ENCODE results near the gene GAB2. TPM values are rescaled to one million over a fixed set of nuclear protein-coding genes. Genes with fewer than 3 reads are reported as not detected.

GAB2 gene
- total RNA-seq, 4 donors from 2014 or later = 23.3 to 65.6 (median 58.8) TPM

DNA sequence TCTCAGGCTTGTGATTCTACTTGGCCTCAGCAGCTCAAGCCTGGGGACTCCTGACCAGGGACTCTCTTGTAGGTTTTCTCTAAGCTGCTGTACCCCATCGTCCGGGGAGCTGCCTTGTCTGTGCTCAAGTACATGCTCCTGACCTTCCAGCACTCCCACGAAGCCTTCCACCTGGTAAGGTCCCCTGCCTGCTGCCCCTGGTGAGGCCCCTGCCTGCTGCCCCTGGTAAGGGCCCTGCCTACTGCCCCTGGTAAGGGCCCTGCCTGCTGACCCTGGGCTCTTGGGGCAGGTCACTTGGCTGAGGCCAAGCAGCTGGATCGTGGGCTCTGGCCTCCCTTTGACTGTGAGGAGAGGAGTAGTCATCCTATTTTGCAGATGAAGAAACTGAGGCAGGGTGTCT is 217.6 kb downstream of the GAB2 start:
- TF ChIP-seq, protein P1, sequence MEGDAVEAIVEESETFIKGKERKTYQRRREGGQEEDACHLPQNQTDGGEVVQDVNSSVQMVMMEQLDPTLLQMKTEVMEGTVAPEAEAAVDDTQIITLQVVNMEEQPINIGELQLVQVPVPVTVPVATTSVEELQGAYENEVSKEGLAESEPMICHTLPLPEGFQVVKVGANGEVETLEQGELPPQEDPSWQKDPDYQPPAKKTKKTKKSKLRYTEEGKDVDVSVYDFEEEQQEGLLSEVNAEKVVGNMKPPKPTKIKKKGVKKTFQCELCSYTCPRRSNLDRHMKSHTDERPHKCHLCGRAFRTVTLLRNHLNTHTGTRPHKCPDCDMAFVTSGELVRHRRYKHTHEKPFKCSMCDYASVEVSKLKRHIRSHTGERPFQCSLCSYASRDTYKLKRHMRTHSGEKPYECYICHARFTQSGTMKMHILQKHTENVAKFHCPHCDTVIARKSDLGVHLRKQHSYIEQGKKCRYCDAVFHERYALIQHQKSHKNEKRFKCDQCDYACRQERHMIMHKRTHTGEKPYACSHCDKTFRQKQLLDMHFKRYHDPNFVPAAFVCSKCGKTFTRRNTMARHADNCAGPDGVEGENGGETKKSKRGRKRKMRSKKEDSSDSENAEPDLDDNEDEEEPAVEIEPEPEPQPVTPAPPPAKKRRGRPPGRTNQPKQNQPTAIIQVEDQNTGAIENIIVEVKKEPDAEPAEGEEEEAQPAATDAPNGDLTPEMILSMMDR (IDR thresholded peaks at IDR 0.05; ENCODE audit: low read depth) = no peak

DNA sequence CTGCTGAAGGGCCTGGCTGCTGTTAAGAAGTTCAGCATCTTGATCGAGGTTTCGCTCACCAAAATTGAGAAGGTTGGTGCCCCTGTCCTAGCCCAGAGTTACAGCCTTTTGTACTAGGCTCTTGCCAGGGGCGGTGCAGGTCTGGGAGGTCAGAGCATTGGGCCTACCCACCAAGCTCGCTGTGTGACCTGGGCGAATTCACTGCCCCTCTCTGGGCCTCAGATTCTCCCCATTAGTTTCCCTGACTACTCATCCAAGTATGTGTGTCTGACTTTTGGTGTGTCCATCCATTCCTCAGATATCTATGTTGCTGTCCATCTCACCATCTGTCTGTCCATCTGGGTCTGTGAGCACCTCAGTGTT is 218.0 kb downstream of the GAB2 start:
- TF ChIP-seq, protein P1 (IDR thresholded peaks at IDR 0.05; ENCODE audit: low read depth) = no peak

DNA sequence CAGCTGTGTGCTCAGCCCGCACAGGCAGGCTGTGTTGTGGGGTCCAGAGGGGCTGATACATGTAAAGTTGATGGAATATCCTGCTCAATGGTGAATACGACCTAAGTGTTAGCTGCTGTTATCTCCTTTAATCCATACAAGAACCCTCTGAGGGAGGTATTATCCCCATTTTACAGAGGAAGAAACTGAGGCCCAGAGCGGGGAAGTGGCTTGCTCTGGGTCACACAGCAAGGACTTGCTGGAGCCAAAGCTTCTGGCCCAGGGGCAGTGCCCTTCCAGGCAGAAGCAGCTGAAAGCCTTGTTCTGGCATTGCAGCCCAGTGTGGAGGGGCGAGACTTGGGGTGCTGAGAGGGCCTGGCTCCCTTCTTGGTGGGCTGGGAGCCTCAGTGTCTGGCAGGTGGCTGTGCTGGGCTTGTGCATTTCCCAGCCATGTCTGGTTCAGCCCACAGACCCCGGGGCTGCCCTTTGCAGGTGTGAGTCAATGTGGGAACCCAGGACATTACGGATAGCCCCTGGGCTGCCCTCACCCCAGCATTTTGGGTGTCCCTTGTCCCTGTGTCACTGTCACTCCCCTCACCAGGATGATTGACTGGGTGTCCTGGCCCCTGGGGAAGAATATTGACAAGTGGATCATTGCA is 218.5 kb downstream of the GAB2 start:
- TF ChIP-seq, protein P1 (IDR thresholded peaks at IDR 0.05; ENCODE audit: low read depth) = no peak

DNA sequence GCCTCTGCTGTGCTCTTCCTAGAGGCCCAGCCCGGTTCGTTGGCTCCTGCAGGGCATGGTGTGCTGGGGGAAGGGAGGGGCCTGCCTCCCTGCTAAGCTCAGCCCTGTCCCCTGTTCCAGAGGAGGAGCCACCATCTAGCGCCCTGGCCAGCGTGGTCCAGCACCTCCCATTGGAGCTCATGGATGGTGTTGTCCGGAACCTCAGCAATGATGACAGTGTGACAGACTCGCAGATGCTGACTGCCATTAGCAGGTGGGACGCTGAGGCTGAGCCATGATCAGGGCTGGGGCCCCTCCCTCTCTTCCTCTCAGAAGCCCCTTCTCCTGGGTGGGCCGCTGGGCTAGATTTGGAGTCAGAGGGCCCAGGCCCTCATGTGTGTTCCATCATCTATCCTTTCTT is 219.8 kb downstream of the GAB2 start:
- TF ChIP-seq, protein P1 (IDR thresholded peaks at IDR 0.05; ENCODE audit: low read depth) = no peak

DNA sequence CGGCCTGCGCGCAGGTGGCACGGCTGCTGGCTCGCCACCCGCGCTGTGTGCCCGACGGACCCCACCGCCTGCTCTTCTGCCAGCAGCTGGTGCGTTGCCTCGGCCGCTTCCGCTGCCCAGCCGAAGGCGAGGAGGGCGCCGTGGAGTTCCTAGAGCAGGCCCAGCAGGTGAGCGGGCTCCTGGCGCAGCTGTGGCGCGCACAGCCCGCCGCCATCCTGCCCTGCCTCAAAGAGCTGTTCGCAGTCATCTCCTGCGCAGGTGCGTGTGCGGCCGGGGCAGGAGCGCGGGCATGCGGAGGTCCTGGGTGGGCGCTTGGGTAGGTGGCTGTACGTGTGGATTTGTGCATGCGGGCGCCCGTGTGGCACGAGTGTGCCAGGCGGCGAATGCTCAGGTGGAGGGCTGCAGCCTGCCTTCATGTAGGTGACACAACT is 220.9 kb downstream of the GAB2 start:
- TF ChIP-seq, protein P1 (IDR thresholded peaks at IDR 0.05; ENCODE audit: low read depth) = no peak

DNA sequence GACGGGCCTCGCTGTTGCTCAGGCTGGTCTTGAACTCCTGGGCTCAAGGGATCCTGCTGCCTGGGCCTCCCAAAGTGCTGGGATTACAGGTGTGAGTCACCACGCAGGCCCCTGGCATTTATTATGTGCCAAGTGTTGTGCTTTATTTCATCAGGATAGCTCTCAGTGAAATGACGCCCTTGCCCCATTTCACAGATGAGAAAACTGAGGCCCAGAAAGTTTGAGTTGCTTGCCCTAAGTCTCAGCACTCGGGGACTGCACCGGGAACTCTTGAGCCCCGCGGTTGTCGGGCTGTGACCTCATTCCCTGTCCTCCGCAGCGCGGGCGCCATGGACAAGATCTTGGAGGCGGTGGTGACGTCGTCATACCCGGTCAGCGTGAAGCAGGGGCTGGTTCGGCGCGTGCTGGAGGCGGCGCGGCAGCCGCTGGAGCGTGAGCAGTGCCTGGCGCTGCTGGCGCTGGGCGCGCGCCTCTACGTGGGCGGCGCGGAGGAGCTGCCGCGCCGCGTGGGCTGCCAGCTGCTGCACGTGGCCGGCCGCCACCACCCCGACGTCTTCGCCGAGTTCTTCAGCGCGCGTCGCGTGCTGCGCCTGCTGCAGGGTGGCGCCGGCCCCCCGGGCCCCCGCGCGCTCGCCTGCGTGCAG is 221.6 kb downstream of the GAB2 start:
- TF ChIP-seq, protein P1 (IDR thresholded peaks at IDR 0.05; ENCODE audit: low read depth) = no peak

DNA sequence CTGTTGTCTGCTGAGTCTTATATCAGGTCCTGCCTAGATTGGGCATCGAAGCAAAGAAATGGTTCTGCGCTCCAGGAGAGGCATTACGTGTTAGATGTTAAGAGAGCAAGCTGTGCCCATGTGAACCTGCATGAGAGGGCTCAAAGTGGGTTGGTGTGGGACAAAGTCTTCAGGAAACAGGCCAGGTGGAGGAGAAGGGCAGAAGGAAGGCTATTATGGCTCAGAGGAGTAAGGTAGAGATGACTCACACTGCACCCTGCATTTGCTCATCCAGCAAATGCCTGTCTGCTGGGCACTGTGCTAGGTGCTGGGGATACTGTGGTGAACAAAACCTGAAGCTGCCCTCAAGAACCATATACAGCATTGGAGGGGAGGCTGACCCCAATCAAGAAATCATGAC is 223.1 kb downstream of the GAB2 start:
- TF ChIP-seq, protein P1 (IDR thresholded peaks at IDR 0.05; ENCODE audit: low read depth) = no peak

All from subcutaneous adipose tissue (tissue), 4 donors.